Neural progenitor cell (in vitro differentiated cells): ENCODE results near the gene TLE1.

Source experiments
- EZH2 ChIP-seq: fragments of 200-600 bp; sonication (generic); IDR thresholded peaks from 2 replicates; pipeline ENCODE4 v1.6.1; 2017; ENCODE audit warnings: antibody characterized with exemption, mild to moderate bottlenecking, moderate library complexity
- EZH2phosphoT487 ChIP-seq: fragments of 200-600 bp; sonication (generic); IDR thresholded peaks from 2 replicates; pipeline ENCODE4 v1.6.1; 2017; ENCODE audit warnings: antibody characterized with exemption
- TF ChIP-seq, protein P1 (sequence below): fragments of 200-600 bp; sonication (generic); IDR thresholded peaks from 2 replicates; pipeline ENCODE4 v1.5.1; 2017; ENCODE audit warnings: antibody characterized with exemption, mild to moderate bottlenecking

DNA sequence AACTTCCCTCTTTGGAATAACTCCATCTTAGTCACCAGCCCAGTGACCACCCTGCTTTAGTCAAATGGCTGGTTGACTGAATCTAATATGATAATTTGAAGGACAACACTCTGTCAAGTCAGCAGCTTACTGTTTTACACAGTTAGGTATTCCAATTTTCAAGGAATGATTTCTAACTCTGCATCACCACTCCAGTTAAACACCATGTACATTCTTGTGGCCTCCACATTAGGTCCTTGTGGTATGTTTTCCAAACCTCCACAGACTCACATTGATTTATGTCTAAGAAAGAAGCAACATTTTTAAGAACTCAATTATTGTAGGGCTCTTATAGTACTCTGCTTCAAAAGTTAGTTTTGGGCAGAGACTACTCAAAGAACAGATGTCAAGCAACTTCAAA, 110.7 kb downstream of the TLE1 start:
- TF ChIP-seq, protein P1, sequence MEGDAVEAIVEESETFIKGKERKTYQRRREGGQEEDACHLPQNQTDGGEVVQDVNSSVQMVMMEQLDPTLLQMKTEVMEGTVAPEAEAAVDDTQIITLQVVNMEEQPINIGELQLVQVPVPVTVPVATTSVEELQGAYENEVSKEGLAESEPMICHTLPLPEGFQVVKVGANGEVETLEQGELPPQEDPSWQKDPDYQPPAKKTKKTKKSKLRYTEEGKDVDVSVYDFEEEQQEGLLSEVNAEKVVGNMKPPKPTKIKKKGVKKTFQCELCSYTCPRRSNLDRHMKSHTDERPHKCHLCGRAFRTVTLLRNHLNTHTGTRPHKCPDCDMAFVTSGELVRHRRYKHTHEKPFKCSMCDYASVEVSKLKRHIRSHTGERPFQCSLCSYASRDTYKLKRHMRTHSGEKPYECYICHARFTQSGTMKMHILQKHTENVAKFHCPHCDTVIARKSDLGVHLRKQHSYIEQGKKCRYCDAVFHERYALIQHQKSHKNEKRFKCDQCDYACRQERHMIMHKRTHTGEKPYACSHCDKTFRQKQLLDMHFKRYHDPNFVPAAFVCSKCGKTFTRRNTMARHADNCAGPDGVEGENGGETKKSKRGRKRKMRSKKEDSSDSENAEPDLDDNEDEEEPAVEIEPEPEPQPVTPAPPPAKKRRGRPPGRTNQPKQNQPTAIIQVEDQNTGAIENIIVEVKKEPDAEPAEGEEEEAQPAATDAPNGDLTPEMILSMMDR: no peak
- no peak for TF ChIP-seq EZH2
- TF ChIP-seq EZH2phosphoT487: no peak
